Natural killer cell treated with Interleukin-12 subunit alpha and Interleukin-12 subunit beta and Interleukin-15 and Interleukin-18, amount 100 ng/mL, for 72 hours (primary cell): ENCODE results near the gene GPC1. TPM values are rescaled to one million over a fixed set of nuclear protein-coding genes. Genes with fewer than 3 reads are reported as not detected.
A peak's percentile ranks its signal among the peaks of the same experiment; 100 is the strongest.

Source experiments
- ATAC-seq, 2 donors: fragments of 150-1000 bp; cut with Tn5 transposase in 1 of 2; sonication (Bioruptor Pico), chemical (Tn5 transposase) in 1 of 2; 2 replicates each; pipeline ENCODE4 v1.10.0; 2021
- DNase-seq: peaks from one replicate; pipeline ENCODE4 v3.0.0; 2022; ENCODE audit warnings: low spot score
- H3K27ac Mint-ChIP-seq, 2 donors: 1 replicate in 1 of 2; 2 replicates in 1 of 2; pipeline ENCODE4 v1.8.0; 2022; ENCODE audit warnings: mixed read lengths in 2 of 2, mild to moderate bottlenecking in 1 of 2, moderate library complexity in 1 of 2
- H3K27me3 Mint-ChIP-seq, 2 donors: 1 replicate in 1 of 2; 2 replicates in 1 of 2; pipeline ENCODE4 v1.8.0; 2022; ENCODE audit warnings: mixed read lengths in 2 of 2
- H3K36me3 Mint-ChIP-seq: one replicate; pipeline ENCODE4 v1.8.0; 2022; ENCODE audit warnings: mixed read lengths
- H3K4me1 Mint-ChIP-seq, 2 donors: 1 replicate in 1 of 2; 2 replicates in 1 of 2; pipeline ENCODE4 v1.8.0; 2022; ENCODE audit warnings: low read depth in 2 of 2, mixed read lengths in 2 of 2, mild to moderate bottlenecking in 1 of 2
- H3K4me3 Mint-ChIP-seq: one replicate; pipeline ENCODE4 v1.8.0; 2022; ENCODE audit warnings: mixed read lengths
- H3K9me3 Mint-ChIP-seq: 2 replicates; pipeline ENCODE4 v1.8.0; 2022; ENCODE audit warnings: mixed read lengths
- total RNA-seq, 2 donors: library from RNA; stranded (reverse); gene quantifications; one replicate each; pipeline ENCODE4 v1.2.3, GENCODE V29; 2022

The GPC1 gene
- total RNA-seq, 2 donors from 2014 or later = 1.2 to 1.8 TPM

DNA sequence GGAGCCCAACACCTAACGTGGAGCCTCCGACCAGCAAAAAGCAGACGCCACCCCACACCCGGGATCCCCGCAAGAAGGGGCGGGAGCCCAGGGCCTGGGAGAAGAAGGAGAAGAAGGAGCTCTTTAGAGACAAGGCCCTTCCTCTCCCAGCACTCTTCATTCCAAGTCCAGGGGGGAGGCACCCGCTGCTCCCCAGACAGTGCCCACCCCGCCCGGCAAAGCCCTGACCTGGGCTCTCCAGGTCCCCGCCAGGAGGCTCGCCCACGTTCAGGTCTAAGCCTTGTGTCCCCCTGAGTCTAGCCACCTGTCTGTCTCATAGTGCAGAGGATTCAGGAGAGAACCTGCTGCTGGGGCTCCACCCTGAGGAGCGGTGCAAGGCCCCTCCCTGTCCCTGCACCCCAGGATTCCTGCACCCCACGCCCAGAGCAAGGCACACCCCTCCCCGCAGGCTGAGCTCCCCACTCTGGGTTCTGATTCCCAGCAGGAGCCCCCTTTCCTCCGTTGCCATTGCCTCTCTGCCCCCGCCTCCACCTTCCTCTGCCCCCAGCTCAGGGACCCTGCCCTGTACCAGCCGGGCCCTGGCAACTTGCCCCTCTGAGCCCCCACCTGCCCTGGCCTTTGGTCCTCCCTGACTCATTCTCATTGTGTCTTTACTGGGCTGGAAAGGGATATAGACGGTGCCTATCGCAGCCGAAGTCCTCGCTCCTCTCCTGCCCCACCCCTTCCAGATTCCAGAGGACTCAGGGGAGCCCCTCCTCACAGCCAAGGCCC lies 33.5 kb upstream of the GPC1 start:
- Mint-ChIP-seq H3K4me1 (no peaks in the 10 kb centered on the region), H3K27me3 (peaks cover 6 to 8% of the 10 kb centered on the region in 2 donors), H3K27ac (no peak overlapping the region), H3K36me3 (no peaks in the 10 kb centered on the region), H3K4me3 (no peak overlapping the region), H3K9me3 (no peaks in the 10 kb centered on the region)
- DNase-seq (peak; percentile 60), ATAC-seq (peak in 1 of 2 donors; percentile 6)

DNA sequence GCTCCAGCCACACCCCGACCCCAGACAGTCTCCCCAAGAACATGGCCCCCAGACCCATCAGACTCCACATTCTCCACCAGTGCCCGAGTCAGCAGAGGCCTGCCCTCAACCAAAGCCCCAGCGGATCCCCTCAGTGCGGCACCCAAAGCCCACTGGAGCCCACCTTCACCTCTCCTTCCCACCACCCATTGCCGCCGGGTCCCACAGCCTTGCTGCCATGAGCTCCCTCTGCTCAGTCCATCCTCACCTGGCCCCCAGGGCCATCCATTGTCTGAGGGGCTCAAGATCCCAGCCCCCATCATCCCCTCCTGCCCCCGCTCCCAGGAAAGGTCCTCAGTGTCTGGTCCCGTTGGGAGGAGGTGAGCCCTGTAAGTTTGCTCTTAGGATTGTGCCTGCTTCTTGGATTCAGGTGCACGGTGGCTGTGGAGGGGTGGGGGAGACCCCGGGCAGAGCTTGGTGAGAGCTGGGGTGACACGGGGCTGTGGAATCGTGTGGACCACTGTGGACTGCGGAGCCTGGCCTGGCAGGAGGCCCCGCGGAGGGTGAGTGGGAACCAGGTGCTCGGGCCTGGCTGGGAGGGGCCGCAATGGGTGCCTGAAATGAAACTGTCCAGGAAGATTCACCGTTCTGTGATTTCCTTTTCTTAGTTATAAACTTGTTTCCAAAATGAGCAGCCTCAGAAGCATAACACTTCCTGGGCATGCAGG lies 32.7 kb upstream of the GPC1 start:
- ATAC-seq (peak in 1 of 2 donors; percentile 4), DNase-seq (peak; percentile 56)
- H3K36me3 Mint-ChIP-seq = no peaks in the 10 kb centered on the region
- H3K27me3 Mint-ChIP-seq = peaks cover 11 to 14% of the 10 kb centered on the region in 2 donors
- no peak overlapping the region for H3K27ac Mint-ChIP-seq
- H3K4me3 Mint-ChIP-seq = no peak overlapping the region
- no peaks in the 10 kb centered on the region for H3K9me3 Mint-ChIP-seq
- H3K4me1 Mint-ChIP-seq = no peaks in the 10 kb centered on the region

DNA sequence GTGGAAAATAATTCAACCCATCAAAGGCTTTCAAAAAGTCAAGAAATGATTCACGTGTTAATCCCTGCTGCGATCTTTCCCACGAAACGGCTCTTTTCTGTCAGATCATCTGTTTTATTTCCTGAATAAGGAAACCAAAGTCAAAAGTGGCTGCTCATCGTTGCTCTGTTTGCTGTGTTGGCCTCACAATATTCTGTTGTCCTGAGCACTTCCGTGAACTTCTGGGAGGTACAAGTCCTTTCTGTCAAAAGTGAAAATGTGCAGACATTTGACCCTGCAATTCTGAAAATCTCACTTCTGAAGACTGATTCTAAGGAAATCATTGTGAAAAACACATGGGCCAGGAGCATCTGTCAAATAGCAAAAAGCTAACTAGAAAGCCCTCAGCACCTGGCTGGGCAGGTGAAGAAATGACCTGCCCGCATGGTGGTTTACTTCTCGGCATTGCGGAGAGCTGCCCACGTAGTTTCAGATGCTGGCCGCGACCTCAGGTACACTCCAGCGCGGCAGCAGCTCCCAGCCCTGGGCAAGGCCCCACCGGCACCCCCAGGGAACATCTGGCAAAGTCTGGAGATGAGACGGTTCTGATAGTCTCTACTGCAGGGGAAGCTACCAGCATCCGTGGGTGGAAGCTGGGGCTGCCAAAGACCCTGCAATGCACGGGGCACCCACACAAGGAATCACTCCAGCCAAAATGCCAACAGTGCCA lies 31.9 kb upstream of the GPC1 start:
- DNase-seq = no peak

DNA sequence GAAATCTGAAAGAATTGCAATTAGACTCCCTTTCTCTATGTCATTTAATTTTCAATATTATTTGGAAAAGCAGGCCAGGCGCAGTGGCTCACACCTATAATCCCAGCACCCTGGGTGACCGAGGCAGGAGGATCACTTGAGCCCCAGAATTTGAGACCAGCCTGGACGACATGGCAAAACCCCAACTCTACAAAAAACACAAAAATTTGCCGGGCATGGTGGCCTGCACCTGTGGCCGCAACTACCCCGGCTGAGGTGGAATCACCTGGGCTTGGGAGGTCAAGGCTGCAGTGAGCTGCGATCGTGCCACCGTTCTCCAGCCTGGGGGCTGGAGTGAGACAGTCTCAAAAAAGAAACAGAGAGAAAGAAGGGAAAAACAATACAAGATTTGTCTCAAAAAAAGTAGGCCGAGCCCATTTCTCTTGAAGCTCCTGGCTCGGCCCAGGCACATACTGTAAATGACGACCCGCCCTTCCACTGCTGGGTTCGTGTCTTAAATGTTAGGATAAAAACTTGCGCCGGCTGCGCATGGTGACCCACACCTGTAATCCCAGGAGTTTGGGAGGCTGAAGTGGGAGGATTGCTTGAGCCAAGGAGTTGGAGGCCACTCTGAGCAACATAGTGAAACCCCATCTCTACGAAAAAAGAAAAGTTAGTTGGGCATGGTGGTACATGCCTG lies 31.1 kb upstream of the GPC1 start:
- no peaks in the 10 kb centered on the region for H3K9me3 Mint-ChIP-seq
- H3K27ac Mint-ChIP-seq = no peak overlapping the region
- H3K4me3 Mint-ChIP-seq = no peak overlapping the region
- no peak for ATAC-seq
- H3K4me1 Mint-ChIP-seq = no peaks in the 10 kb centered on the region
- H3K36me3 Mint-ChIP-seq = no peaks in the 10 kb centered on the region
- DNase-seq = no peak
- H3K27me3 Mint-ChIP-seq = peaks cover 20 to 22% of the 10 kb centered on the region in 2 donors

More for the DNA sequence above, 31.9 kb upstream of the GPC1 start:
- Mint-ChIP-seq H3K9me3 (no peaks in the 10 kb centered on the region), H3K4me3 (no peak overlapping the region), H3K36me3 (no peaks in the 10 kb centered on the region), H3K27me3 (peaks cover 14 to 16% of the 10 kb centered on the region in 2 donors), H3K4me1 (no peaks in the 10 kb centered on the region), H3K27ac (no peak overlapping the region)
- ATAC-seq = no peak

DNA sequence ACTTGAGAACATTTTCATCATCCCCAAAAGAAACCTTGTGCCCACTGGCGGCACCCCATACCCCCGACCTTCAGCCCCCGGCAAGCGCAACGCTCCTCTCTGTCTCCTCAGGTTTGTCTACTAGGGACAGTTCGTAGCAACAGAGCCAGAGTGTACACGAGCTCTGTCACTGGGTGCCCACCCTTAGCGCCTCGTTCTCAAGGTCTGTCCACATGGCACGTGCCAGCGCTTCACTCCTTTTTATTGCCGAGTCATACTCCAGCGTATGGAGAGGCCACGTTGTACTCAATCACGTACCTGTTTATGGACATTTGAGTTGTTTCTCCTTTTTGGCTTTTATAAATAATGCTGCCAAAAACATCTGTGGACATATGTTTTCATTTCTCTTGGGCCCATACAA lies 30.3 kb upstream of the GPC1 start:
- Mint-ChIP-seq H3K36me3 (no peaks in the 10 kb centered on the region), H3K4me3 (no peak overlapping the region), H3K27me3 (peaks cover 23 to 26% of the 10 kb centered on the region in 2 donors), H3K27ac (no peak overlapping the region), H3K9me3 (no peaks in the 10 kb centered on the region), H3K4me1 (no peaks in the 10 kb centered on the region)
- DNase-seq (no peak), ATAC-seq (no peak)

DNA sequence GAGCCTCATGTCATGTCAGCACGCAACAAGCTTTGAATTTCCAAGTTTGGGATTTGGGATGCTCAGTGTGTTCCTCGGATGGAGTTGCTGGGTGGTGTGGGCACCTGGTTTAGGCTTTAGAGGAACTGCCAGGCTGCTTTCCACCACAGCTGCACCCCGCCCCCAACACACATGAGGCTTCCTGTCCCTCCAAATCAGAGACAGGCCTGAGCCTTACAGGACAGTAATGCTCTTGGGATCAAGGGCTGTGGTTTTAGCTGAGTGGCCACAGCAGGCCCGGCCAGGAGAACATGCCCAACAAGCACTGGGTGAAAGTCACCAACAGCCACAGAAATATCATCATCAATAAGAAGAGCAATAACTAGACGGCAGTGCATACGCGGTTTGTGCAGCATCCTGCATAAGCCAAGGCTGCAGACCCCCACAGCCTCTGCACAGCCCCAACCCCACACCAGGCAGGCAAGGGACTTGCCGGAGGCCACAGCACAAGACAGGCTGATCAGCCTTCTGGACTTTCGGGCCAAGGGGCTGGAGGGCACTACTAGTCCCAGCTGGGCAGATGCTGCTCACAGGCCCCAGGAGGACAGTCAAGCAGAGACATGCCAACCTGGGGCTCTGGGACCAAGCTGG lies 29.7 kb upstream of the GPC1 start:
- no peak overlapping the region for H3K4me3 Mint-ChIP-seq
- H3K27ac Mint-ChIP-seq = no peak overlapping the region
- H3K9me3 Mint-ChIP-seq = no peaks in the 10 kb centered on the region
- no peaks in the 10 kb centered on the region for H3K4me1 Mint-ChIP-seq
- ATAC-seq (peak; percentile 20 to 24), DNase-seq (peak; percentile 51)
- H3K27me3 Mint-ChIP-seq = peaks cover 23 to 26% of the 10 kb centered on the region in 2 donors
- no peaks in the 10 kb centered on the region for H3K36me3 Mint-ChIP-seq

DNA sequence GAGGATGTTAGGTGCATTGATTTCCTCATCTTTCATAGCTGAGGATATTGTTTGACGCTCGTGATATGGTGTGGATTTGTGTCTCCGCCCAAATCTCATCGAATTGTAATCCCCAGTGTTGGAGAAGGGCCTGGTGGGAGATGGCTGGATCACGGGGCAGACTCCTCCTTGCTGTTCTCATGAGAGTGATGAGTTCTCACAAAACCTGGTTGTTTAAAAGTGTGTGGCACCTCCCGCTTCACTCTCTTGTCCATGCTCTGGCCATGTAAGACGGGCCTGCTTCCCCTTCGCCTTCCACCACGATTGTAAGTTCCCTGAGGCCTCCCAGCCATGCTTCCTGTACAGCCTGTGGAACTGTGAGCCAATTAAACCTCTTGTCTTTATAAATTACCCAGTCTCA lies 28.4 kb upstream of the GPC1 start:
- no peaks in the 10 kb centered on the region for H3K4me1 Mint-ChIP-seq
- no peak overlapping the region for H3K27ac Mint-ChIP-seq
- H3K36me3 Mint-ChIP-seq = no peaks in the 10 kb centered on the region
- ATAC-seq (no peak), DNase-seq (peak; percentile 41)
- no peak overlapping the region for H3K4me3 Mint-ChIP-seq
- H3K9me3 Mint-ChIP-seq = no peaks in the 10 kb centered on the region
- H3K27me3 Mint-ChIP-seq = peaks cover 23 to 26% of the 10 kb centered on the region in 2 donors

DNA sequence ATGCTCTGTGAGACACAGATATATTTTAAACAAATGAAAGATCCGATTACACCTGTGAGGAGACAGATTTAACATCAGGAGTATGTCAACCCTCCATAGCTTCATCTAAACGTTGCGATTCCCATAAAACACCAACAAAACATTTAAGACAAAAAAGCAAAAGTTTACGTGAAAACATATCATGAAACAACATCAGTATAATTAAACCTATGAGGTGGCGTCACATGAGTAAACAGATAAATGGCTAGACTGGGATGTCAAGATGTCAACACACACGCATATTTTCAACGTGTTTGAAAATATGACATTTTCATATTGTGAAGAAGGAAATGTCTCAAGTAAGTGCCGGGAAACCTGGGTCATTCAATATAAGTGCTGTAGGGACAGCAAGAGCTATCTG lies 25.5 kb upstream of the GPC1 start:
- H3K36me3 Mint-ChIP-seq = no peaks in the 10 kb centered on the region
- no peaks in the 10 kb centered on the region for H3K9me3 Mint-ChIP-seq
- DNase-seq = no peak
- H3K4me3 Mint-ChIP-seq = no peak overlapping the region
- no peaks in the 10 kb centered on the region for H3K4me1 Mint-ChIP-seq
- H3K27me3 Mint-ChIP-seq = peaks cover 15 to 26% of the 10 kb centered on the region in 2 donors
- no peak for ATAC-seq
- H3K27ac Mint-ChIP-seq = no peak overlapping the region

DNA sequence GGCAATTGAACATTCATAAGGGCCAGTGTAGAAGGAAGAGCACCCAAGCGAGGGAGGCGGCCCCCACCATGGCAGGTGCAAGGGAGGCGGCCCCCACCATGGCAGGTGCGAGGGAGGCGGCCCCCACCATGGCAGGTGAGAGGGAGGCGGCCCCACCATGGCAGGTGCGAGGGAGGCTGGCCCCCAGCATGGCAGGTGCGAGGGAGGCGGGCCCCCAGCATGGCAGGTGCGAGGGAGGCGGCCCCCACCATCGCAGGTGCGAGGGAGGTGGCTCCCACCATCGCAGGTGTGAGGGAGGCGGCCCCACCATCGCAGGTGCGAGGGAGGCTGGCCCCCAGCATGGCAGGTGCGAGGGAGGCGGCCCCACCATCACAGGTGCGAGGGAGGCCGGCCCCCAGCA lies 24.7 kb upstream of the GPC1 start:
- ATAC-seq = no peak

DNA sequence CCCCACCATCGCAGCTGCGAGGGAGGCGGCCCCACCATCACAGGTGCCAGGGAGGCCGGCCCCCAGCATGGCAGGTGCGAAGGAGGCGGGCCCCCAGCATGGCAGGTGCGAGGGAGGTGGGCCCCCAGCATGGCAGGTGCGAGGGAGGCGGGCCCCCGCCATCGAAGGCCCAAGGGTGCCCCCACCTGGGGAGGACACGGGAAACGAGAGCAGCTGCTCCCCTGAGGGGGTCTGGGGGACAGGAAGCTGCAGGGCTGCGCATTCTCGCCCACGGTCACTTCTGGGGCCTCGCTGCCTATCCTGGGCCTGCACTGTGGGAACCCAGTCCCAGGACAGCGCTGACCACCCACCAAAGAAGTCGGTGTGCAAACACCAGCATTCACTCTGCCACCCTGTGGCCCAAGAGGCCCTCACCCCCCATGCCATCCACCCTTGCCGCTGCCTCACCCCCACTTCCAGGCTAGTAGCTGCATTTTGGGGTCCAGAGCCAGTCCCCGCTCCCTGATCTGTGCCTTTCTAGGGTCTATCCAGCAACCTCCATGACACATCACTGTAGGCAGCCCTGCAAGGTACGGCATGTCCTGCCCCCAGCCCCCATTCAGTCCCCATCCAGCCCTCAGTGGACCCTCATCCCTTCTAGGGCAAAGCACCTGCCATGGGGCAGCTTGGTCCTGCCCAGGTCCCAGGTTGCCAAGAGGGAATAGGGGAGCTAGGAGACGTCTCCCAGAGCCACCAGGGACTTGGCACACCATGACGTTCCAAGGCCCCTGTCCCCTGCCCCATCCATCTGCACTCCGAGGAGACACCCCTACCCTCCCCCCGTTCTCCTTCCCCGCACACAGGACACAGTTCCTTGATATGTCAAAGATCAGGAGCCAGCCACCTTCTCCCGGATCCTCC lies 24.0 kb upstream of the GPC1 start:
- no peak overlapping the region for H3K4me3 Mint-ChIP-seq
- H3K27me3 Mint-ChIP-seq = peaks cover 15 to 24% of the 10 kb centered on the region in 2 donors
- no peaks in the 10 kb centered on the region for H3K36me3 Mint-ChIP-seq
- no peaks in the 10 kb centered on the region for H3K9me3 Mint-ChIP-seq
- no peak overlapping the region for H3K27ac Mint-ChIP-seq
- ATAC-seq = peak; percentile 27 to 60
- DNase-seq = peak; percentile 57
- no peaks in the 10 kb centered on the region for H3K4me1 Mint-ChIP-seq

More for the DNA sequence above, 24.7 kb upstream of the GPC1 start:
- Mint-ChIP-seq H3K4me1 (no peaks in the 10 kb centered on the region), H3K4me3 (no peak overlapping the region), H3K27ac (no peak overlapping the region), H3K36me3 (no peaks in the 10 kb centered on the region), H3K9me3 (no peaks in the 10 kb centered on the region), H3K27me3 (peaks cover 15 to 26% of the 10 kb centered on the region in 2 donors)
- peak; percentile 50 for DNase-seq

DNA sequence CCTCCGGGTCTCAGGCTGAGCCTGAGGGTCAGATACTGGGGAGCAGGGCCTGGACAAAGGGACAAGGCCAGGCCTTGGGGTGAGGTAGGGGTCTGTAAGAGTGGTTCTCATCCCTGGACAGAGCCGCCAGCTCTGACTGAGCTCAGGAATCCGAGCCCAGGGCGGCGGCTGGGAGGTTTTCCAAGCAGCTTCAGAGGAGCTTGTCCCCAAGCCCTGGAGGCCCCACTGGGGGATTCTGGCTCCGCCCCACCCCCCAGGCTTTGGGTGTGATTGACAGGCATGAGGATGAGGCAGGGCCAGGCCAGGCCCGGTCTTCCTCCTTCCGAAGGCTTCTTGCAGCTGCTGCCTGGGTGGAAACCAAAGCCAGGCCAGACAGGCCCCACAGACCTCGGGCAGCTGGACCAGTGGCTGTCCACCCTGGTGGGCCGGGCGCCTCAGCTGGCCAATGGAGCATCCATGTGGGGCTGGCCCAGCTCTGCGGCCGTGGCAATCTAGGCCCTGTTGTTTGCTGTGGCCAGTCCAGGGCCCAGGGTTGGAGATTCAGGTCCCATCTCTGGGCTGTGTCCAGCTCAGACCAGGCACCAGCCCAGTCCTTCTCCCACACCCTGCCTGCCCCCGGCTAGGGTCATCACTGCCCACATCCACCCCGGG lies 23.1 kb upstream of the GPC1 start:
- H3K27me3 Mint-ChIP-seq = peaks cover 15 to 16% of the 10 kb centered on the region in 2 donors
- H3K36me3 Mint-ChIP-seq = no peaks in the 10 kb centered on the region

More for the DNA sequence above, 23.1 kb upstream of the GPC1 start:
- no peaks in the 10 kb centered on the region for H3K9me3 Mint-ChIP-seq
- H3K27ac Mint-ChIP-seq = no peak overlapping the region
- no peak overlapping the region for H3K4me3 Mint-ChIP-seq
- DNase-seq = peak; percentile 60
- ATAC-seq = peak; percentile 24
- H3K4me1 Mint-ChIP-seq = no peaks in the 10 kb centered on the region
